Upper lobe of left lung (tissue), 4 donors: Measurements from ENCODE around the gene CEP95.

ENCODE experiments used
- CTCF ChIP-seq, 6 experiments: fragments of 450-650 bp in 4 of 6; fragments of 200-600 bp in 2 of 6; sonication (generic) in 2 of 6; IDR thresholded peaks; one replicate each; pipeline ENCODE4 v1.5.1; 2016 to 2019; ENCODE audit warnings: antibody characterized with exemption in 6 of 6
- POLR2A ChIP-seq, 4 donors: fragments of 450-650 bp; IDR thresholded peaks; one replicate each; pipeline ENCODE4 v1.5.1; 2016 to 2017; ENCODE audit warnings: antibody characterized with exemption in 4 of 4, mild to moderate bottlenecking in 2 of 4

DNA sequence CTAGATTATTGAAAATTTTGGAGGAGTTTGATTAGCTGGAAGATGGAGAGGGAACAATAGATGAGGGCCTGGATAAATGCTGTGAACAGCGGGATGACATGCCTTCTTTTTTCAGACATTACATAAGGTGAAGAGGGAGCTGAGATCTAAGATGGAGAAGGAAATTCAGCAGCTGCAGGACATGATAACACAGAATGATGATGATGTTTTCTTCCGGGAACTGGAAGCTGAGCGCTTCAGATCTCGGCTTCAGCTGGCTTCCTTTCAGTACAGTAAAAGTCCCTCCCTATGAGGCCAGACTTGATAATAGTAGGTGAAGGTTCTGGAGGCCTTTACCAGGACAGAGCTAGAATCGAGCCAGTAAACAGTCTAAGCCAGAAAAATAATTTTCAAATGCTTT, 30.7 kb downstream of the CEP95 start:
- no peak for TF ChIP-seq POLR2A (IDR thresholded peaks at IDR 0.05)
- no peak for TF ChIP-seq CTCF (IDR thresholded peaks at IDR 0.05)
